NCI-H82 treated with DMSO at 0.1 percent for 48 hours (cell line): ENCODE data around the gene CPNE9.

ENCODE experiments used
- DNase-seq: peaks from one replicate; lab custom pipeline; 2025; ENCODE audit not compliant: unreplicated experiment; lab: John Stamatoyannopoulos, UW

The CPNE9 gene

GRCh38 chr3:9715764-9716437 is 12.3 kb downstream of the CPNE9 start:
- no peak for DNase-seq

- no peak for DNase-seq
Measured at GRCh38 chr3:9716801-9717555, 13.3 kb downstream of the CPNE9 start.

GRCh38 chr3:9717563-9717962 is 13.9 kb downstream of the CPNE9 start:
- no peak for DNase-seq

- DNase-seq, result no peak
Measured at GRCh38 chr3:9718118-9718517, 14.5 kb downstream of the CPNE9 start.

- no peak for DNase-seq
Measured at GRCh38 chr3:9721015-9721699, 17.5 kb downstream of the CPNE9 start.

- DNase-seq, result no peak
Measured at GRCh38 chr3:9721700-9722060, 18.0 kb downstream of the CPNE9 start.

GRCh38 chr3:9725775-9726515 is 22.3 kb downstream of the CPNE9 start:
- no peak for DNase-seq

GRCh38 chr3:9727041-9727595 is 23.5 kb downstream of the CPNE9 start:
- peak; percentile 4 for DNase-seq

GRCh38 chr3:9727743-9728142 is 24.1 kb downstream of the CPNE9 start:
- no peak for DNase-seq

GRCh38 chr3:9729419-9729818 is 25.8 kb downstream of the CPNE9 start:
- no peak for DNase-seq

GRCh38 chr3:9730657-9731205 is 27.1 kb downstream of the CPNE9 start:
- no peak for DNase-seq

GRCh38 chr3:9731206-9732079 is 27.8 kb downstream of the CPNE9 start, which contains the start of gene BRPF1:
BRPF1 (plus strand) TSS chr3:9731735; CDS start chr3:9734141, 2,406 bp downstream.
- DNase-seq, result peak; percentile 94

- no peak for DNase-seq
Measured at GRCh38 chr3:9732080-9732739, 28.6 kb downstream of the CPNE9 start.

- no peak for DNase-seq
Measured at GRCh38 chr3:9732740-9733115, 29.1 kb downstream of the CPNE9 start.

- DNase-seq, result no peak
Measured at GRCh38 chr3:9736831-9737230, 33.2 kb downstream of the CPNE9 start.

- no peak for DNase-seq
Measured at GRCh38 chr3:9739181-9739580, 35.5 kb downstream of the CPNE9 start.

GRCh38 chr3:9742560-9742959 is 38.9 kb downstream of the CPNE9 start:
- DNase-seq, result no peak

GRCh38 chr3:9743548-9743947 is 39.9 kb downstream of the CPNE9 start:
- no peak for DNase-seq

GRCh38 chr3:9744162-9744561 is 40.5 kb downstream of the CPNE9 start:
- no peak for DNase-seq
